GM18909 (cell line): ENCODE measurements around the gene GALNTL6.

ENCODE experiments used
- ATAC-seq: cut with Tn5 transposase; IDR thresholded peaks from one replicate; pipeline ENCODE4 v1.9.1; 2021; ENCODE audit warnings: mild to moderate bottlenecking; ENCODE audit not compliant: unreplicated experiment, poor library complexity

Gene GALNTL6

GRCh38 chr4:172992648-172993378, 1179.6 kb downstream of the GALNTL6 start:
- no peak for ATAC-seq

DNA sequence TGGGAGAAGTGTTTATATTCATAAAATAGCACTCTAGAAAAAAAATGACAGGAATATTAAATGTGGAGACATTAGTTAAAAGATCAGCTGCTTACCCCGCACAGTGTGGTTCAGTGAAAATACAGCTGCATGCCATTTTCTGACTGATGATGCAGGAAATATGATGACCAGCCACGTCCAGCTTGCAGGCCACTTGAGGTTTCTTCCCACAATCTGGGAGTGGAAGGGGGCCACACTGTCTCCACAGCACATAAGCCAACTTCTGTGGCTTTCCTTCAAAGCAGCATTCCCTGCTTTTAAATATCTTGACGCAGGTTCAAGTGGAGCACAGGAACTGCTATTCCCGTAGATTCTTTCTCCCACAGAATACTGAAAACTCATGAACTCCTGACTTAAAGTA, 1182.0 kb downstream of the GALNTL6 start:
- no peak for ATAC-seq

DNA sequence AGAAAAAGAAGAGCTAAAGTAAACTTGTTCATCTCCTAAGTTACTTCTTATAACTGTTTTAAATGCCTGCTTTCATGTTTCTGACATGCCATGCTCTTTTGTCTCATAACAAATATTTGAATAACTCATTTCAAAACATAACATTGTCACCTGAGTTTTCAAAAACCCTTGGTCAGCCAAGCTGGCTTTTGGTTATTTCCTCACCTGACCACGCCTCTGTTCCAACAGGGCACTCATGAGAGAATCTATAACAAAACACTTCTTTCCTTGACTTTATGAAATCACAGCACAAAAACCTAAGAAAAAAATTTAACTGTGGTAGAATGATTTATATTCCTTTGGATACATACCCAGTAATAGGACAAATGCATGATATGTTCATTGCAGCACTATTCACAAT, 1182.5 kb downstream of the GALNTL6 start:
- no peak for ATAC-seq

GRCh38 chr4:172996571-172997216, 1183.5 kb downstream of the GALNTL6 start:
- ATAC-seq, result no peak

DNA sequence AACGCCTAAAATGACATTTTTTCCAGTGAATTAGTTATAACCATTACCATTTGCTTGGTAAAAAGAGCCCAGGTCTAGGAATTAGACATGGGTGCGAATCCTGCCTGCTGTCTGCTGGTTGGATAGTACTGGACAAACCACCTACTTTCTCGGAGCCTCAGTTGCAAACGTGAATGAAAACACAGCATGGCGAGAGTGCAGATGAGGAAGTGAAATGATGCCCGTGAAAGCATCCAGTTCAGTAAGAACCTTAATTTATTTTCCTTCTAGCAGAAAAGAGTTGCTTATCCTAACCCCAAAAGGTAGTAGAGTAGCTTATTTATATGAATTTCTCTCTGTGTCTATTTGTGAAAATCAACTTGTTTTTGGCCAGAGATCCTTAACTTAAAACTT, 1184.0 kb downstream of the GALNTL6 start:
- ATAC-seq, result no peak

DNA sequence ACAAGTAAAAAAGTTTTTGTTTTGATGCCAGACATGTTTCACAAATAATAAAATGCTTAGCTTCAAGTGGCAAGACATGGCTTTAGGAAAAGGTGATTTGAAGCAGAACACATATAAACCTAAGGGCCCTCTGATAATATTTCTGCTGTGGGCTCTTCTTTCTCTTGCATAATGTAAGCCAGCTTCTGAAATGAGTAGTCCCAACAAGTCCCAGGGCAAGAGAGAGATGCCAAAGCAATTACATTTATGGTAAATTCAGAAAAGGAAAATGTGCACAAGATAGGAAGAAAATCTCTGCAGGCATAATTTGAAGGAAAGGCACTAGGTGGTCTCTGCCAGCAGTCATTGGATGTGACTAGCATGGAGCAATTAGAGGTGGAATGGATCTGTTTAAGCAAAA, 1184.7 kb downstream of the GALNTL6 start:
- ATAC-seq, result no peak

DNA sequence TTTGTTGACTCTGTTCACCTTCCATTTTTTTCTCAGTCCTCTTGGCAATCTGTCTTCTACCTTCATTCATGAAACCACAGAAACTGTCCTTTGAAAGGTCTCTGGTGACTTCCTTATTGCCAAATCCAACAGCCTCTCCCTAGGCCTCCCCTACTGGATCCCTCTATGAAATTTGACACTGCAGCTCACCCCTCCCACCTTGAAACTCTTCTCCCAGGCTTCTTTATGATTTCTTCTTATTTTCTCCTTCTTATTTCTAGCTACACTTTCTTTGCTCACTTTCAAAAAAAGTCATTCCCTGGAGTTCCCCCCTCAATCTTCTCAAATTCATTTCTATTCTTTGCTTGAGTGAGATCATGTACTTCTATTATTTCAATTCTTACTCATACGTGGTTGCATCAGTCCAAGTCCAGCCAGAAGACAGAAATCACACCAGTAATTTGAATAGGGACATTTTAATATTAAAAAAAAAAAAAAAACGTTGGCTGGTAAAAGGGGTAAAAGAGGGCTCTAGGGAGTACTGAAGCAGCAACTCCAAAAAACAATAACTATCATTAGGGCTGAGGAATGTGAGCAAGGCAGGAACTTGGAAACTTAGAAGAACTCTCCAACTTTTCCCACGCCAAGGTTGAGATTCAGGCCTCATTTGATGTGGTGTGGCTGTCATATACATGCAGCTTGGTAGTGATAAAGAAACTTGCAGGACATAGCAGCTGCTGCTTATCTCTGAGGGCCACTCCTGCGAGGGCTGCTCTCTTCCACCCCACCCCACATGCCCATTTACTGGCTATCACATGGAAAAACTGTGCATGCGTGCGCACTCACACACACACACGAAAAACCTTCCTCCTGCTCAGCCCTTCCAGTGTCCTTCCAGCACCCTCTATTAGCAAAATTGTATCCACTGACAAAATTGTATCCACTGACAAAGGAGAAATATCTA, 1185.6 kb downstream of the GALNTL6 start:
- ATAC-seq, result no peak

DNA sequence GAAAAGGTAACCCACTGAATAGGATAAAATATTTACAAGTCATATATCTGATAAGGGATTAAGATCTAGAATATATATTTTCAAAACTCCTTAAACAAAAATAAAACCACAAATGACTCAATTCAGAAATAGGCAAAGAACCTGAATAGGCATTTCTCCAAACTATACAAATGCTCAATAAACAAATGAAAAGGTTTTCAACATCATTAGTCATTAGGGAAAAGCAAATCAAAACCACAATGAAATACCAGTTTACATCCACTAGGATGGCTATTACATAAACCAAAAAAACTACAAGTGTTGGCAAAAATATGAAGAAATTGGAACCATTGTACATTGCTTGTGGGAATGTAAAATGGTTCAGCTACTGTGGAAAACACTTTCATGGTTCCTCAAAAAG, 1188.4 kb downstream of the GALNTL6 start:
- ATAC-seq, result no peak

- no peak for ATAC-seq
Observed at GRCh38 chr4:173002830-173003561, 1189.8 kb downstream of the GALNTL6 start.

- no peak for ATAC-seq
Observed at GRCh38 chr4:173005912-173006633, 1192.9 kb downstream of the GALNTL6 start.

GRCh38 chr4:173008436-173008835, 1195.2 kb downstream of the GALNTL6 start:
- ATAC-seq, result no peak

GRCh38 chr4:173009129-173009823, 1196.1 kb downstream of the GALNTL6 start:
- ATAC-seq, result no peak

- no peak for ATAC-seq
Observed at GRCh38 chr4:173012608-173013007, 1199.4 kb downstream of the GALNTL6 start.

- ATAC-seq, result peak; percentile 59
Observed at GRCh38 chr4:173013232-173013930, 1200.2 kb downstream of the GALNTL6 start.

GRCh38 chr4:173014113-173014558, 1200.9 kb downstream of the GALNTL6 start:
- no peak for ATAC-seq

DNA sequence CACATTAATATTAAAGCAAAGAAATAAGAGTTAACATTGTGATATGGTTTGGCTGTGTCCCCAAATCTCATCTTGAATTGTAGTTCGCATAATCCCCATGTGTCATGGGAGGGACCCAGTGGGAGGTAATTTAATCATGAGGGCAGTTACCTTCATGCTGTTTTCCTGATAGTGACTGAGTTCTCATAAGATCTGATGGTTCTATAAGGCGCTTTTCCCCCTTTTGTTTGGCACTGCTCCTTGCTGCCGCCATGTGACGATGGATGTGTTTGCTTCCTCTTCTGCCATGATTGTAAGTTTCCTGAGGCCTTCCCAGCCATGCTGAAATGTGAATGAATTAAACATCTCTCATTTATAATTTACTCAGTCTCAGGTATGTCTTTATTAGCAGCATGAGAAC, 1201.6 kb downstream of the GALNTL6 start:
- no peak for ATAC-seq

GRCh38 chr4:173017802-173018201, 1204.6 kb downstream of the GALNTL6 start:
- no peak for ATAC-seq

- ATAC-seq, result no peak
Observed at GRCh38 chr4:173018446-173018845, 1205.2 kb downstream of the GALNTL6 start.
